ENCODE measurements around the gene COPG2. TPM values are rescaled to one million over a fixed set of nuclear protein-coding genes. Genes with fewer than 3 reads are reported as not detected.

The COPG2 gene
- total and polyA plus RNA-seq, 2 donors (not counting 3 experiments of a cell fraction or from before 2014, with no cell fraction given) = 9.4 to 11.6 TPM

GRCh38 chr7:130699686-130700085, 31.1 kb upstream of the COPG2 start:
- no peaks in the 10 kb centered on the region for H4K20me1 ChIP-seq (replicated peaks; ENCODE audit: control insufficient read depth, extremely low read depth, insufficient read depth, low read length)
- POLR2A ChIA-PET = no interaction called here
- FAIRE-seq (no peak), DNase-seq (ENCODE audit: low read depth, low spot score) (no peak)
- H3K4me3 ChIP-seq (replicated peaks in 1 of 3; ENCODE audit: insufficient read depth in 1 of 3, low read depth in 1 of 3, low read length in 3 of 3) = no peak overlapping the region
- BruUV-seq (replicated peaks) = no TSS peak
- H3K9ac ChIP-seq (replicated peaks; ENCODE audit: extremely low read depth, insufficient read depth, low read length) = no peak overlapping the region
- no peaks in the 10 kb centered on the region for H3K9me1 ChIP-seq (replicated peaks; ENCODE audit: control insufficient read depth, extremely low read depth, insufficient read depth, low read length)
- peaks cover 2 to 7% of the 10 kb centered on the region in 2 experiments for H3K27me3 ChIP-seq (ENCODE audit: control insufficient read depth in 2 of 2, insufficient read depth in 2 of 2, low read length in 2 of 2)
- dilution Hi-C loops (cut with MboI; ENCODE audit: extremely low pct_ligation_motif_present, low sequenced_read_pairs) = no loop called here
- CTCF ChIA-PET = no interaction called here
- H3K79me2 ChIP-seq (ENCODE audit: control insufficient read depth, insufficient read depth, low read length) = no peaks in the 10 kb centered on the region
- H2AFZ ChIP-seq (ENCODE audit: low read depth, low read length) = no peak overlapping the region
- no peak for TF ChIP-seq FOS (IDR thresholded peaks at IDR 0.05; ENCODE audit: borderline replicate concordance, insufficient read depth, low read length)
- no peak for TF ChIP-seq GATA2 (IDR thresholded peaks at IDR 0.05; ENCODE audit: insufficient read depth, insufficient read length, low read depth, low read length)
- no peak for TF ChIP-seq EZH2 (IDR thresholded peaks at IDR 0.05; ENCODE audit: borderline replicate concordance, low read depth, low read length, severe bottlenecking)
- TF ChIP-seq MAX (IDR thresholded peaks at IDR 0.05; ENCODE audit: insufficient read depth, insufficient read length) = no peak
- no peak for TF ChIP-seq POLR2AphosphoS5 (IDR thresholded peaks at IDR 0.05; ENCODE audit: insufficient read depth, low read depth, low read length)
- no peak for TF ChIP-seq POLR2A (IDR thresholded peaks at IDR 0.05; ENCODE audit: low read depth, low read length)
- no peaks in the 10 kb centered on the region for H3K4me1 ChIP-seq (ENCODE audit: control insufficient read depth, extremely low read depth, insufficient read depth, low read length)
- intact Hi-C loops (cut with micrococcal nuclease) = no loop called here
- H3K27ac ChIP-seq (ENCODE audit: insufficient read depth, low read depth, low read length) = no peak overlapping the region
- H3K9me3 ChIP-seq (replicated peaks; ENCODE audit: control insufficient read depth, insufficient read depth, low read length) = no peaks in the 10 kb centered on the region
- no peak overlapping the region for H3K4me2 ChIP-seq (ENCODE audit: insufficient read depth, low read length)
- H3K36me3 ChIP-seq (ENCODE audit: control insufficient read depth in 2 of 2, extremely low read depth in 1 of 2, insufficient read depth in 2 of 2, low read length in 2 of 2) = no peaks in the 10 kb centered on the region

GRCh38 chr7:130697820-130698219, 29.3 kb upstream of the COPG2 start:
- H3K79me2 ChIP-seq (ENCODE audit: control insufficient read depth, insufficient read depth, low read length) = no peaks in the 10 kb centered on the region
- H3K4me1 ChIP-seq (ENCODE audit: control insufficient read depth, extremely low read depth, insufficient read depth, low read length) = no peaks in the 10 kb centered on the region
- no TSS peak for BruUV-seq (replicated peaks)
- H2AFZ ChIP-seq (ENCODE audit: low read depth, low read length) = no peak overlapping the region
- ChIA-PET CTCF (no interaction called here), POLR2A (no interaction called here)
- H3K9me3 ChIP-seq (replicated peaks; ENCODE audit: control insufficient read depth, insufficient read depth, low read length) = no peaks in the 10 kb centered on the region
- H3K36me3 ChIP-seq (ENCODE audit: control insufficient read depth in 2 of 2, extremely low read depth in 1 of 2, insufficient read depth in 2 of 2, low read length in 2 of 2) = no peaks in the 10 kb centered on the region
- no peak overlapping the region for H3K9ac ChIP-seq (replicated peaks; ENCODE audit: extremely low read depth, insufficient read depth, low read length)
- dilution Hi-C loops (cut with MboI; ENCODE audit: extremely low pct_ligation_motif_present, low sequenced_read_pairs) (no loop called here), intact Hi-C loops (cut with micrococcal nuclease) (no loop called here)
- peaks cover 0 to 7% of the 10 kb centered on the region in 2 experiments for H3K27me3 ChIP-seq (ENCODE audit: control insufficient read depth in 2 of 2, insufficient read depth in 2 of 2, low read length in 2 of 2)
- no peak for TF ChIP-seq POLR2AphosphoS5 (IDR thresholded peaks at IDR 0.05; ENCODE audit: insufficient read depth, low read depth, low read length)
- no peak for TF ChIP-seq POLR2A (IDR thresholded peaks at IDR 0.05; ENCODE audit: low read depth, low read length)
- TF ChIP-seq MYC (IDR thresholded peaks at IDR 0.05; ENCODE audit: low read depth, low read length) = no peak
- no peak for TF ChIP-seq GATA2 (IDR thresholded peaks at IDR 0.05; ENCODE audit: insufficient read depth, insufficient read length, low read depth, low read length)
- no peak for TF ChIP-seq MAX (IDR thresholded peaks at IDR 0.05; ENCODE audit: insufficient read depth, insufficient read length)
- TF ChIP-seq, protein P1, sequence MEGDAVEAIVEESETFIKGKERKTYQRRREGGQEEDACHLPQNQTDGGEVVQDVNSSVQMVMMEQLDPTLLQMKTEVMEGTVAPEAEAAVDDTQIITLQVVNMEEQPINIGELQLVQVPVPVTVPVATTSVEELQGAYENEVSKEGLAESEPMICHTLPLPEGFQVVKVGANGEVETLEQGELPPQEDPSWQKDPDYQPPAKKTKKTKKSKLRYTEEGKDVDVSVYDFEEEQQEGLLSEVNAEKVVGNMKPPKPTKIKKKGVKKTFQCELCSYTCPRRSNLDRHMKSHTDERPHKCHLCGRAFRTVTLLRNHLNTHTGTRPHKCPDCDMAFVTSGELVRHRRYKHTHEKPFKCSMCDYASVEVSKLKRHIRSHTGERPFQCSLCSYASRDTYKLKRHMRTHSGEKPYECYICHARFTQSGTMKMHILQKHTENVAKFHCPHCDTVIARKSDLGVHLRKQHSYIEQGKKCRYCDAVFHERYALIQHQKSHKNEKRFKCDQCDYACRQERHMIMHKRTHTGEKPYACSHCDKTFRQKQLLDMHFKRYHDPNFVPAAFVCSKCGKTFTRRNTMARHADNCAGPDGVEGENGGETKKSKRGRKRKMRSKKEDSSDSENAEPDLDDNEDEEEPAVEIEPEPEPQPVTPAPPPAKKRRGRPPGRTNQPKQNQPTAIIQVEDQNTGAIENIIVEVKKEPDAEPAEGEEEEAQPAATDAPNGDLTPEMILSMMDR (IDR thresholded peaks at IDR 0.05; ENCODE audit: extremely low read depth in 1 of 2, insufficient read depth in 1 of 2, low read depth in 1 of 2, low read length in 2 of 2) = no peak
- TF ChIP-seq FOS (IDR thresholded peaks at IDR 0.05; ENCODE audit: borderline replicate concordance, insufficient read depth, low read length) = no peak
- no peak for TF ChIP-seq EZH2 (IDR thresholded peaks at IDR 0.05; ENCODE audit: borderline replicate concordance, low read depth, low read length, severe bottlenecking)
- no peak for TF ChIP-seq JUN (IDR thresholded peaks at IDR 0.05; ENCODE audit: borderline replicate concordance, insufficient read depth, insufficient read length, low read depth)
- H3K27ac ChIP-seq (ENCODE audit: insufficient read depth, low read depth, low read length) = no peak overlapping the region
- no peak for DNase-seq (ENCODE audit: low read depth, low spot score)
- no peak for FAIRE-seq
- H3K4me2 ChIP-seq (ENCODE audit: insufficient read depth, low read length) = no peak overlapping the region
- no peaks in the 10 kb centered on the region for H4K20me1 ChIP-seq (replicated peaks; ENCODE audit: control insufficient read depth, extremely low read depth, insufficient read depth, low read length)
- no peak overlapping the region for H3K4me3 ChIP-seq (replicated peaks in 1 of 3; ENCODE audit: insufficient read depth in 1 of 3, low read depth in 1 of 3, low read length in 3 of 3)
- H3K9me1 ChIP-seq (replicated peaks; ENCODE audit: control insufficient read depth, extremely low read depth, insufficient read depth, low read length) = no peaks in the 10 kb centered on the region
